Loucy (cell line): ENCODE data around the gene CDC20B.

Experiments used
- H2AFZ ChIP-seq: fragments of 200-600 bp; sonication (generic); 2 replicates; pipeline ENCODE4 v1.6.0; 2016; ENCODE audit warnings: antibody characterized with exemption, mild to moderate bottlenecking, low read length, moderate library complexity
- H3F3A ChIP-seq: fragments of 200-600 bp; 2 replicates; pipeline ENCODE4 v1.6.0; 2016; ENCODE audit warnings: antibody characterized with exemption, low read depth, mild to moderate bottlenecking
- H3K27me3 ChIP-seq: fragments of 200-600 bp; sonication (generic); 2 replicates; pipeline ENCODE4 v1.6.1; 2014; ENCODE audit warnings: low read length, mild to moderate bottlenecking; ENCODE audit not compliant: insufficient read depth, poor library complexity, severe bottlenecking
- H3K36me3 ChIP-seq: fragments of 200-600 bp; sonication (generic); 2 replicates; pipeline ENCODE4 v1.6.1; 2016; ENCODE audit warnings: low read length; ENCODE audit not compliant: insufficient read depth
- H3K4me1 ChIP-seq: fragments of 200-600 bp; sonication (generic); 2 replicates; pipeline ENCODE4 v1.5.1; 2014; ENCODE audit warnings: low read length, mild to moderate bottlenecking; ENCODE audit not compliant: insufficient read depth, poor library complexity, severe bottlenecking
- H3K4me2 ChIP-seq: fragments of 200-600 bp; sonication (generic); 2 replicates; pipeline ENCODE4 v1.6.0; 2014; ENCODE audit warnings: antibody characterized with exemption, low read length, low read depth, mild to moderate bottlenecking; ENCODE audit not compliant: poor library complexity, severe bottlenecking
- H3K4me3 ChIP-seq: fragments of 200-600 bp; sonication (generic); 2 replicates; pipeline ENCODE4 v1.5.1; 2014; ENCODE audit warnings: low read length, mild to moderate bottlenecking, mixed read lengths; ENCODE audit not compliant: poor library complexity, severe bottlenecking
- H3K79me2 ChIP-seq: fragments of 200-600 bp; sonication (generic); 2 replicates; pipeline ENCODE4 v1.6.1; 2014; ENCODE audit warnings: low read length; ENCODE audit not compliant: insufficient read depth
- H3K9ac ChIP-seq: fragments of 200-600 bp; sonication (generic); 2 replicates; pipeline ENCODE4 v1.6.0; 2014; ENCODE audit warnings: mild to moderate bottlenecking, low read depth, low read length, moderate library complexity; ENCODE audit not compliant: poor library complexity, severe bottlenecking
- H3K9me2 ChIP-seq: fragments of 200-600 bp; sonication (generic); replicated peaks from 2 replicates; pipeline ENCODE4 v1.6.1; 2016; ENCODE audit warnings: low read depth, low read length, mixed read lengths
- H3K9me3 ChIP-seq: fragments of 200-600 bp; sonication (generic); 2 replicates; pipeline ENCODE4 v1.6.1; 2014; ENCODE audit warnings: mild to moderate bottlenecking, antibody characterized with exemption, low read length, low read depth; ENCODE audit not compliant: insufficient read depth
- H4K20me1 ChIP-seq: fragments of 200-600 bp; sonication (generic); 2 replicates; pipeline ENCODE4 v1.6.0; 2014; ENCODE audit warnings: antibody characterized with exemption, low read length, mild to moderate bottlenecking; ENCODE audit not compliant: insufficient read depth, poor library complexity, severe bottlenecking
- CTCF ChIP-seq: fragments of 200-600 bp; sonication (generic); conservative IDR thresholded peaks from 2 replicates; pipeline ENCODE4 v1.5.1; 2014; ENCODE audit warnings: mild to moderate bottlenecking, antibody characterized with exemption, low read length
- EZH2phosphoT487 ChIP-seq: fragments of 200-600 bp; IDR thresholded peaks from 2 replicates; pipeline ENCODE4 v1.6.1; 2018; ENCODE audit warnings: antibody characterized with exemption, mild to moderate bottlenecking, moderate library complexity, borderline replicate concordance

Gene CDC20B

DNA sequence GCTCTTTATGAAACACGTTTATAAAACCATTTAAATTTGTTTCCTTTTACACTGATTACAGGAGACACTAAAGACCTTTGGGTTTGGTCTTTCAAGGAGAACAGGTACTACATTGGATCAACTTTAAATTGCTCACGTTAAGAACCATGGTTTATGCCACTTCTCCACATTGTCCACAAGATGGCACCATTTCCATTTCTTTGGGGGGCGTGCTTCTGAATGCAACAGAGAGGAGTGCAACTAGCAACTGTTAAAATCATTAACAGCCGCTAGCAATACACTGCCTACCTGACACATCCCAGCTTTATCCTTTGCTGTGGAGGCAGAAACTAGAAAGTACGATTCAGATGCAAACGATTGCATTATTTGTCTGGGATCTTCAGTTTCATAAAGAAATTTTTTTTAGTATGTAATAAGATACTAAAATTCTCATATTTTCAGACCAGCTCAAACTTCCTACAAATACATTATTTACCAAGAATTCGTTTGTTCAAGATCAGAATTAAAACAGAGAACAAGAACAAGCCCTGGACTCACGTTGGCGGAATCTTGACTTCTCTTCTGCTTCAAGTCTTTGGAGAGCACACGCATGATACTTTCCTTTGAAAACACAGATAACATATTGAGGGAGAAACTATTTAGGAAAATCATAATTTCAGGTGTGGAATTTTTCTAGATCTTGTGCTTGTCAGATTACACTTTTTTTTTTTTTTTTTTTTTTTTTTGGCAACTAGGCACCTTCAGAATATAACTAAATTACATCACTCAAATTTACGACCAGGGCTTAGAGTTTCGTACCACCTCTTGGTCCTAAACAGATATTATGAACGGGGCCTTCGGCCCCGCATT is 702 bp downstream of the CDC20B start:
- H3K4me2 ChIP-seq, result peak overlapping the region; percentile 77
- H3K79me2 ChIP-seq, result no peaks in the 10 kb centered on the region
- H3F3A ChIP-seq, result no peaks in the 10 kb centered on the region
- no peaks in the 10 kb centered on the region for H4K20me1 ChIP-seq
- H3K4me3 ChIP-seq, result peak overlapping the region; percentile 79
- TF ChIP-seq CTCF (peak; percentile 91), EZH2phosphoT487 (no peak)
- H3K4me1 ChIP-seq, result no peaks in the 10 kb centered on the region
- H3K9ac ChIP-seq, result no peak overlapping the region
- no peaks in the 10 kb centered on the region for H3K27me3 ChIP-seq
- no peaks in the 10 kb centered on the region for H3K9me2 ChIP-seq
- peak overlapping the region; percentile 62; the same call in 1 of the 2 replicates for H2AFZ ChIP-seq
- H3K36me3 ChIP-seq, result no peaks in the 10 kb centered on the region
- H3K9me3 ChIP-seq, result no peaks in the 10 kb centered on the region

GRCh38 chr5:55171471-55171870 is 1.5 kb downstream of the CDC20B start:
- no peak overlapping the region for H3K4me2 ChIP-seq
- no peak overlapping the region for H2AFZ ChIP-seq
- no peaks in the 10 kb centered on the region for H3K36me3 ChIP-seq
- H3K9me2 ChIP-seq, result no peaks in the 10 kb centered on the region
- no peaks in the 10 kb centered on the region for H3K27me3 ChIP-seq
- no peak for TF ChIP-seq EZH2phosphoT487
- no peak for TF ChIP-seq CTCF
- no peaks in the 10 kb centered on the region for H3K79me2 ChIP-seq
- no peaks in the 10 kb centered on the region for H4K20me1 ChIP-seq
- no peak overlapping the region for H3K9ac ChIP-seq
- no peaks in the 10 kb centered on the region for H3K4me1 ChIP-seq
- H3K9me3 ChIP-seq, result no peaks in the 10 kb centered on the region
- H3F3A ChIP-seq, result no peaks in the 10 kb centered on the region
- H3K4me3 ChIP-seq, result no peak overlapping the region

DNA sequence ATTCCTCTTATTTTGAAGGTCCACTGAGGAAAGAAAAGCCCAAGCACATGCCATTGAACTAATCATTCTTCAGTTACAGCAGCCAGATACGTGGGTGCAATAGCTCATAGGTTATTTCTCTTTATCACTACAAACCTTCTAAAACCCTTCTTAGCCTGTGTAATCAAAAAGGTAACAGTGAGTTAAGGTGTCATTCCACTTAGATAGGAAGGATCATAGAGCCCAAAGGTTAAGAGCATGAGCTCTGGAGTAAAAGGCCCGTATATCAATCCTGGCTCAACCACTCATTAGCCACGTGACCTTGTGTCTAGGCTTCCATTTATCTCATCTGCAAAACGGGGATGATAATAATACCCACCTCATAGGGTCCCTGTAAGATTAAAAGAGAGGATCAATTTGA is 10.3 kb downstream of the CDC20B start:
- H3K79me2 ChIP-seq, result no peaks in the 10 kb centered on the region
- no peak overlapping the region for H3K4me3 ChIP-seq
- no peak overlapping the region for H3K9ac ChIP-seq
- TF ChIP-seq CTCF (no peak), EZH2phosphoT487 (no peak)
- no peaks in the 10 kb centered on the region for H3K36me3 ChIP-seq
- no peaks in the 10 kb centered on the region for H4K20me1 ChIP-seq
- H3K9me3 ChIP-seq, result no peaks in the 10 kb centered on the region
- H3F3A ChIP-seq, result no peaks in the 10 kb centered on the region
- H3K4me1 ChIP-seq, result no peaks in the 10 kb centered on the region
- H3K9me2 ChIP-seq, result no peaks in the 10 kb centered on the region
- H3K27me3 ChIP-seq, result no peaks in the 10 kb centered on the region
- no peak overlapping the region for H3K4me2 ChIP-seq
- H2AFZ ChIP-seq, result no peak overlapping the region
